H1 (cell line): ENCODE data around the gene MARCHF9. TPM values are rescaled to one million over a fixed set of nuclear protein-coding genes. Genes with fewer than 3 reads are reported as not detected.

Experiments used
- CTCF ChIA-PET: fragments of 300-600 bp; sonication (Branson Sonifier 250); formaldehyde crosslinking; loops from one replicate; lab custom pipeline; 2021; ENCODE audit not compliant: partially characterized antibody; lab: Charles Lee
- POLR2A ChIA-PET: fragments of 300-600 bp; sonication (Branson Sonifier 250); formaldehyde crosslinking; loops from one replicate; lab custom pipeline; 2021; ENCODE audit warnings: inconsistent platforms; ENCODE audit not compliant: partially characterized antibody; lab: Charles Lee
- DNase-seq, 2 experiments: peaks; one replicate each; pipeline versions ENCODE4 v3.0.0 to v3.0.0-alpha.2; 2010 to 2022; ENCODE audit warnings: low spot score in 2 of 2, low read depth in 1 of 2, mixed read lengths in 1 of 2
- FAIRE-seq: peaks from 2 replicates; lab custom pipeline; 2011; peaks lifted over from hg19 to GRCh38; lab: Jason Lieb, UNC
- H2AFZ ChIP-seq: 2 replicates; pipeline ENCODE4 v1.8.1; 2012; ENCODE audit warnings: low read length, inconsistent platforms
- H2AK5ac ChIP-seq: 2 replicates; pipeline ENCODE4 v1.6.1; 2013; ENCODE audit warnings: low read depth, low read length
- H2BK120ac ChIP-seq: replicated peaks from 2 replicates; pipeline ENCODE3; 2013; ENCODE audit warnings: low read depth, low read length, inconsistent platforms
- H2BK12ac ChIP-seq: 2 replicates; pipeline ENCODE4 v1.6.1; 2013; ENCODE audit warnings: low read depth, low read length
- H2BK15ac ChIP-seq: 2 replicates; pipeline ENCODE4 v1.6.1; 2013; ENCODE audit warnings: low read length
- H2BK20ac ChIP-seq: 2 replicates; pipeline ENCODE4 v1.6.1; 2013; ENCODE audit warnings: low read length
- H2BK5ac ChIP-seq: 2 replicates; pipeline ENCODE4 v1.6.1; 2013; ENCODE audit warnings: low read depth, low read length
- H3K14ac ChIP-seq: 2 replicates; pipeline ENCODE4 v1.6.1; 2013; ENCODE audit warnings: inconsistent platforms; ENCODE audit not compliant: insufficient read length
- H3K18ac ChIP-seq: 2 replicates; pipeline ENCODE4 v1.6.1; 2013; ENCODE audit warnings: low read length; ENCODE audit errors: extremely low read depth
- H3K23ac ChIP-seq: 2 replicates; pipeline ENCODE4 v1.6.1; 2013; ENCODE audit warnings: inconsistent platforms; ENCODE audit not compliant: insufficient read length
- H3K23me2 ChIP-seq: 2 replicates; pipeline ENCODE4 v1.6.1; 2013; ENCODE audit warnings: low read depth, low read length
- H3K27ac ChIP-seq: 2 replicates; pipeline ENCODE4 v1.6.1; 2011; ENCODE audit warnings: low read depth, low read length, inconsistent platforms
- H3K27me3 ChIP-seq, 4 experiments: replicated peaks in 1 of 4; 1 replicate in 1 of 4; 2 replicates in 3 of 4; pipeline versions ENCODE4 v1.6.1 to v1.8.1; 2011 to 2013; ENCODE audit warnings: low read length in 3 of 4, mild to moderate bottlenecking in 3 of 4, inconsistent platforms in 2 of 4, mixed read lengths in 2 of 4, moderate library complexity in 1 of 4; ENCODE audit not compliant: control insufficient read depth in 3 of 4, insufficient read depth in 3 of 4; ENCODE audit errors: extremely low read depth in 1 of 4
- H3K36me3 ChIP-seq, 4 experiments: 2 replicates each; pipeline versions ENCODE4 v1.6.1 to v1.8.1; 2011 to 2013; ENCODE audit warnings: mild to moderate bottlenecking in 4 of 4, low read length in 3 of 4, moderate library complexity in 2 of 4, control low read depth in 1 of 4, inconsistent platforms in 1 of 4; ENCODE audit not compliant: insufficient read depth in 4 of 4, control insufficient read depth in 2 of 4
- H3K4ac ChIP-seq: replicated peaks from 2 replicates; pipeline ENCODE3; 2013; ENCODE audit warnings: low read length, low read depth, mixed read lengths, inconsistent platforms; ENCODE audit not compliant: insufficient read length
- H3K4me1 ChIP-seq, 4 experiments: replicated peaks in 1 of 4; 1 replicate in 1 of 4; 2 replicates in 3 of 4; pipeline versions ENCODE4 v1.6.1 to v1.8.1; 2011 to 2013; ENCODE audit warnings: low read length in 3 of 4, inconsistent platforms in 2 of 4, mixed read lengths in 1 of 4; ENCODE audit not compliant: insufficient read depth in 4 of 4, control insufficient read depth in 3 of 4
- H3K4me2 ChIP-seq, 2 experiments: 2 replicates each; pipeline versions ENCODE4 v1.6.1 to v1.8.1; 2011 to 2013; ENCODE audit warnings: low read depth in 2 of 2, low read length in 2 of 2, control low read depth in 1 of 2, inconsistent platforms in 1 of 2, mild to moderate bottlenecking in 1 of 2; ENCODE audit not compliant: insufficient read depth in 1 of 2
- H3K4me3 ChIP-seq, 4 experiments: fragments of 200-600, 300-600 bp in 1 of 4; sonication (generic), shearing (Covaris generic), sonication (Bioruptor Twin) in 1 of 4; 2 replicates each; pipeline versions ENCODE4 v1.5.1 to v1.8.1; 2011 to 2016; ENCODE audit warnings: low read length in 4 of 4, low read depth in 3 of 4, control low read depth in 2 of 4, inconsistent platforms in 2 of 4, mild to moderate bottlenecking in 2 of 4, mixed read lengths in 1 of 4, moderate library complexity in 1 of 4; ENCODE audit not compliant: insufficient read depth in 2 of 4; ENCODE audit errors: extremely low read depth in 1 of 4
- H3K56ac ChIP-seq: replicated peaks from 2 replicates; pipeline ENCODE3; 2013; ENCODE audit warnings: low read depth, mild to moderate bottlenecking, mixed read lengths, low read length, inconsistent platforms; ENCODE audit not compliant: insufficient read length
- H3K79me1 ChIP-seq: 2 replicates; pipeline ENCODE4 v1.6.1; 2013; ENCODE audit warnings: low read depth, low read length, control low read depth
- H3K79me2 ChIP-seq, 2 experiments: 2 replicates each; pipeline versions ENCODE4 v1.6.1 to v1.8.1; 2012 to 2013; ENCODE audit warnings: low read length in 2 of 2, mild to moderate bottlenecking in 2 of 2, inconsistent platforms in 1 of 2; ENCODE audit not compliant: insufficient read depth in 2 of 2, control insufficient read depth in 1 of 2
- H3K9ac ChIP-seq, 4 experiments: replicated peaks in 1 of 4; 1 replicate in 1 of 4; 2 replicates in 3 of 4; pipeline versions ENCODE4 v1.6.1 to v1.8.1; 2011 to 2013; ENCODE audit warnings: low read depth in 3 of 4, low read length in 3 of 4, control low read depth in 2 of 4, mild to moderate bottlenecking in 2 of 4, moderate library complexity in 2 of 4, inconsistent platforms in 1 of 4; ENCODE audit errors: extremely low read depth in 1 of 4
- H3K9me3 ChIP-seq, 2 experiments: 2 replicates each; pipeline versions ENCODE4 v1.6.1 to v1.8.1; 2012 to 2013; ENCODE audit warnings: mild to moderate bottlenecking in 2 of 2, moderate library complexity in 2 of 2, control low read depth in 1 of 2, inconsistent platforms in 1 of 2, low read depth in 1 of 2, low read length in 1 of 2, mixed read lengths in 1 of 2; ENCODE audit not compliant: insufficient read depth in 2 of 2
- H4K20me1 ChIP-seq, 2 experiments: replicated peaks in 1 of 2; 2 replicates each; pipeline versions ENCODE3 to v1.8.1; 2011 to 2013; ENCODE audit warnings: inconsistent platforms in 2 of 2, low read length in 2 of 2, mild to moderate bottlenecking in 1 of 2; ENCODE audit not compliant: insufficient read depth in 2 of 2, control insufficient read depth in 1 of 2
- H4K5ac ChIP-seq: 2 replicates; pipeline ENCODE4 v1.6.1; 2013; ENCODE audit warnings: low read length, low read depth, mixed read lengths, inconsistent platforms; ENCODE audit not compliant: insufficient read length
- H4K8ac ChIP-seq: 2 replicates; pipeline ENCODE4 v1.8.0; 2013; ENCODE audit warnings: mild to moderate bottlenecking, moderate library complexity, low read length, inconsistent platforms; ENCODE audit not compliant: insufficient read depth; ENCODE audit errors: extremely low read depth
- H4K91ac ChIP-seq: replicated peaks from 2 replicates; pipeline ENCODE3; 2013; ENCODE audit warnings: low read length, mixed read lengths, inconsistent platforms; ENCODE audit not compliant: insufficient read length
- ATF3 ChIP-seq: IDR thresholded peaks from 2 replicates; pipeline ENCODE4 v1.6.1; 2011; ENCODE audit warnings: low read depth, mild to moderate bottlenecking, low read length; ENCODE audit not compliant: insufficient read depth
- BCL11A ChIP-seq, 2 experiments: IDR thresholded peaks; one replicate each; pipeline ENCODE4 v1.6.1; 2011; ENCODE audit warnings: low read depth in 2 of 2, low read length in 2 of 2, mild to moderate bottlenecking in 2 of 2
- CTBP2 ChIP-seq: IDR thresholded peaks from 2 replicates; pipeline ENCODE4 v1.7.0; 2011; ENCODE audit warnings: borderline replicate concordance, mild to moderate bottlenecking, moderate library complexity, mixed read lengths, low read length; ENCODE audit not compliant: insufficient read depth, insufficient read length
- GABPA ChIP-seq: IDR thresholded peaks from 2 replicates; pipeline ENCODE4 v1.6.1; 2011; ENCODE audit warnings: mild to moderate bottlenecking, low read length, moderate library complexity, borderline replicate concordance; ENCODE audit not compliant: insufficient read depth
- PHF8 ChIP-seq: fragments of 200-600 bp; sonication (generic); conservative IDR thresholded peaks from 2 replicates; pipeline ENCODE4 v1.7.1; 2012; ENCODE audit warnings: low read depth, mild to moderate bottlenecking, inconsistent platforms, low read length, moderate library complexity
- RAD21 ChIP-seq, 2 experiments: IDR thresholded peaks in 1 of 2; conservative IDR thresholded peaks in 1 of 2; 2 replicates each; pipeline ENCODE4 v1.6.1; 2011; ENCODE audit warnings: low read depth in 2 of 2, low read length in 2 of 2, improper control_type of control experiment in 1 of 2, inconsistent platforms in 1 of 2, mild to moderate bottlenecking in 1 of 2, moderate library complexity in 1 of 2
- WGBS, 2 experiments: shearing (Covaris generic) in 1 of 2; methylation state at CpG; one replicate each; pipeline versions ENCODE4 v1.1.6 to v1.1.7; 2013 to 2015; ENCODE audit warnings: low lambda C conversion rate in 2 of 2, mixed read lengths in 2 of 2, inconsistent platforms in 1 of 2, low coverage in 1 of 2, missing lambda C conversion rate in 1 of 2; ENCODE audit not compliant: insufficient replicate concordance in 2 of 2, insufficient coverage in 1 of 2, insufficient read length in 1 of 2; ENCODE audit errors: extremely low coverage in 1 of 2, missing lambda C conversion rate in 1 of 2; 5-methylcytosine and 5-hydroxymethylcytosine counted together
- long read RNA-seq, 2 experiments: library from RNA in 1 of 2; library from capped mRNA in 1 of 2; stranded (forward); transcript quantifications; one replicate each; pipeline ENCODE4 v2.0.0, GENCODE V29; 2021; ENCODE audit warnings: inconsistent platforms in 1 of 2
- polyA minus RNA-seq, 3 experiments: library from RNA; depleted of rRNA, polyadenylated mRNA; stranded (reverse); fragments of >200 nt; gene quantifications; 1 replicate in 2 of 3; 2 replicates in 1 of 3; pipeline ENCODE4 v1.2.3, GENCODE V29; 2011
- polyA plus RNA-seq, 7 experiments: library from polyadenylated mRNA; depleted of rRNA in 3 of 7; stranded (reverse) in 5 of 7; unstranded in 2 of 7; fragments of >200 nt in 5 of 7; fragments of 200-250 nt in 2 of 7; gene quantifications; 1 replicate in 5 of 7; 2 replicates in 1 of 7; 4 replicates in 1 of 7; pipeline versions ENCODE4 v1.2.1 to v1.2.3, GENCODE V29; 2011 to 2013; ENCODE audit warnings: missing spikeins in 2 of 7, mixed read lengths in 2 of 7
- total RNA-seq: library from RNA; stranded (reverse); fragmentation: NEBNext Ultra II Directional; extraction: Animal tissue kit (Norgen Biotek cat#: 25700); gene quantifications from 2 replicates; pipeline ENCODE4 v1.2.1, GENCODE V29; 2021

The MARCHF9 gene
- 6.1 and 6.4 TPM in 2 replicates for total RNA-seq
- polyA plus RNA-seq (2011; rRNA removed), result 6.6 and 7.8 TPM in 2 replicates
- polyA plus RNA-seq (2011; cell fraction: cytosol; rRNA removed), result 7.0 TPM
- 13.3 TPM for polyA plus RNA-seq (2011; cell fraction: nucleus; rRNA removed)
- polyA plus RNA-seq (2012, experiment 1 of 2), result 4.7 to 8.7 TPM (median 8.1 TPM) in 4 replicates
- polyA plus RNA-seq (2012, experiment 2 of 2), result 8.9 TPM
- 4.9 TPM for polyA plus RNA-seq (2013, experiment 1 of 2)
- 4.5 TPM for polyA plus RNA-seq (2013, experiment 2 of 2)
- polyA minus RNA-seq (2011; rRNA and poly(A)+ RNA removed), result 5.9 and 6.2 TPM in 2 replicates
- 3.5 TPM for polyA minus RNA-seq (2011; cell fraction: cytosol; rRNA and poly(A)+ RNA removed)
- polyA minus RNA-seq (2011; cell fraction: nucleus; rRNA and poly(A)+ RNA removed), result 4.1 TPM
- long read RNA-seq, experiment 1, partial matches to known transcripts, result 0 of 8 reads
- long read RNA-seq, experiment 1, other reads (novel, unspliced or antisense), result 3 of 8 reads
- long read RNA-seq, experiment 2, result 0 reads

- Histone ChIP-seq H3K14ac (no peak within 1 kb of the TSS), H4K5ac (peak within 1 kb of the TSS; percentile 19), H2BK12ac (no peak within 1 kb of the TSS), H2BK5ac (0 out of 2 replicates have a peak within 1 kb of the TSS, but pooled peaks have one; percentile 1), H3K56ac (no peak within 1 kb of the TSS), H3K79me1 (peaks cover 15% of the 10 kb centered on the region; the same call in 1 of the 2 replicates), H2BK15ac (peak within 1 kb of the TSS; percentile 94), H3K9me3 (no peaks in the 10 kb centered on the region), H2AK5ac (no peak within 1 kb of the TSS; the same call in 1 of the 2 replicates), H4K91ac (no peak within 1 kb of the TSS), H3K27ac (0 out of 2 replicates have a peak within 1 kb of the TSS, but pooled peaks have one; percentile 5), H3K9ac (peak within 1 kb of the TSS in 1 of 4 experiments; percentile 55; a peak in 2 of 7 replicates), H3K18ac (peak within 1 kb of the TSS; percentile 75), H3K23me2 (peaks cover 18% of the 10 kb centered on the region), H3K4me3 (peak within 1 kb of the TSS; percentile 79 to 96 (median 81)), H3K36me3 (peaks cover 3 to 14% (median 9%) of the 10 kb centered on the region in 4 experiments; a peak in 6 of 8 replicates), H4K20me1 (peaks cover 3 to 10% of the 10 kb centered on the region in 2 experiments), H3K4me2 (peak within 1 kb of the TSS; percentile 99), H3K79me2 (peaks cover 12 to 20% of the 10 kb centered on the region in 2 experiments), H3K23ac (no peak within 1 kb of the TSS), H2AFZ (peak within 1 kb of the TSS; percentile 93), H3K27me3 (peaks cover 8 to 33% (median 26%) of the 10 kb centered on the region in 4 experiments), H2BK20ac (0 out of 2 replicates have a peak within 1 kb of the TSS, but pooled peaks have one; percentile 36), H3K4ac (no peak within 1 kb of the TSS), H4K8ac (no peak within 1 kb of the TSS), H2BK120ac (peak within 1 kb of the TSS; percentile 3), H3K4me1 (peaks cover 3 to 26% (median 7%) of the 10 kb centered on the region in 4 experiments; a peak in 6 of 7 replicates)
- CTCF ChIA-PET, result interaction anchor here (0.7 to 1.4 kb wide), 5 partner anchors 10 to 134 kb away, joined by 3 to 6 read pairs (median 3); partner anchors contain the start of gene TSPAN31
- POLR2A ChIA-PET, result interaction anchor here (0.7 to 3.3 kb wide), 11 partner anchors 10 to 234 kb away, joined by 3 to 25 read pairs (median 3); partner anchors contain the start of genes CTDSP2, CYP27B1, DDIT3 and EEF1AKMT3
- 0% methylated on average over 6 of the region's 41 CpGs; no CpG with 5 or more reads in 1 of the 2 experiments for WGBS, 2 experiments
- FAIRE-seq (no peak), DNase-seq (peak in 1 of 2 experiments; percentile 81)
- TF ChIP-seq RAD21 (IDR thresholded peaks at IDR 0.05 in 1 of 2, conservative IDR thresholded peaks at IDR 0.05 in 1 of 2; ENCODE audit: low read depth in 2 of 2, low read length in 2 of 2) (no peak), CTBP2 (peak; percentile 70), ATF3 (no peak), PHF8 (no peak), GABPA (no peak), BCL11A (IDR thresholded peaks at IDR 0.05; ENCODE audit: low read depth in 2 of 2, low read length in 2 of 2) (no peak)
Observed at GRCh38 chr12:57754411-57755193, at the start of gene MARCHF9. Gene MARCHF9, plus strand, starts transcription at chr12:57755103. Its CDS starts 426 bp downstream, at chr12:57755529.
